Suprapubic skin (tissue), 4 donors: Measurements from ENCODE around the gene PDIA6.

Experiments used
- EP300 ChIP-seq: sonication (generic); formaldehyde crosslinking; IDR thresholded peaks from one replicate; pipeline ENCODE4 v1.6.1; 2017; ENCODE audit warnings: antibody characterized with exemption
- POLR2A ChIP-seq, 2 donors: fragments of 450-650 bp; IDR thresholded peaks; one replicate each; pipeline ENCODE4 v1.6.1; 2017; ENCODE audit warnings: antibody characterized with exemption in 2 of 2, mild to moderate bottlenecking in 2 of 2, moderate library complexity in 2 of 2
- POLR2AphosphoS5 ChIP-seq, 3 donors: sonication (generic); formaldehyde crosslinking; IDR thresholded peaks; one replicate each; pipeline ENCODE4 v1.6.1; 2017; ENCODE audit warnings: antibody characterized with exemption in 3 of 3
- TF ChIP-seq, protein P1 (sequence below), 2 donors: fragments of 200-600 bp in 1 of 2; fragments of 450-650 bp in 1 of 2; sonication (generic) in 1 of 2; IDR thresholded peaks; one replicate each; pipeline ENCODE4 v1.5.1; 2016 to 2019; ENCODE audit warnings: antibody characterized with exemption in 2 of 2, mild to moderate bottlenecking in 1 of 2, moderate library complexity in 1 of 2

DNA sequence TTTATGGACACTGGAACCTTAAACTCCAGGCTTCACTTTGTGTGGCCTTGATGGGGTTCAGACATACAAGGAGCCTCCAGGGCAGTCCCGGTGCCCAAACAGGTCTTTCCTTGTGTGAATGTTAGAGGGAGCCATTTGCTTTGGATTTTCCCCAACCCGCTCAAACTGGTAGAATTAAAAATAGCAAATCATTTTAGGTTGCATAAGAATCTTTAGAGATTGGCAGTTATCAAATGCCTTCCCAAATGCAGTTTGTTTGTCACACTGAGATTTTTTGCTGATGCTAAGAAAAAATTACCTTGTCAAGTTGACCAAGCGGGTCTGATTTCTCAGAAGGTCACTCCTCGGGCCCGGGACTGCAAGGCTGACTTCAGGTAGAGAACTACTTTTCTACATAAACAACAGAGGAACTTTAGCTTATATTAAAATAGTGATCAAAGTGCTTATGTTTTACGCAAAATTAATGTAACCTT lies 54.7 kb downstream of the PDIA6 start:
- TF ChIP-seq POLR2A (IDR thresholded peaks at IDR 0.05) (no peak), EP300 (no peak), POLR2AphosphoS5 (IDR thresholded peaks at IDR 0.05) (no peak)
- TF ChIP-seq, protein P1, sequence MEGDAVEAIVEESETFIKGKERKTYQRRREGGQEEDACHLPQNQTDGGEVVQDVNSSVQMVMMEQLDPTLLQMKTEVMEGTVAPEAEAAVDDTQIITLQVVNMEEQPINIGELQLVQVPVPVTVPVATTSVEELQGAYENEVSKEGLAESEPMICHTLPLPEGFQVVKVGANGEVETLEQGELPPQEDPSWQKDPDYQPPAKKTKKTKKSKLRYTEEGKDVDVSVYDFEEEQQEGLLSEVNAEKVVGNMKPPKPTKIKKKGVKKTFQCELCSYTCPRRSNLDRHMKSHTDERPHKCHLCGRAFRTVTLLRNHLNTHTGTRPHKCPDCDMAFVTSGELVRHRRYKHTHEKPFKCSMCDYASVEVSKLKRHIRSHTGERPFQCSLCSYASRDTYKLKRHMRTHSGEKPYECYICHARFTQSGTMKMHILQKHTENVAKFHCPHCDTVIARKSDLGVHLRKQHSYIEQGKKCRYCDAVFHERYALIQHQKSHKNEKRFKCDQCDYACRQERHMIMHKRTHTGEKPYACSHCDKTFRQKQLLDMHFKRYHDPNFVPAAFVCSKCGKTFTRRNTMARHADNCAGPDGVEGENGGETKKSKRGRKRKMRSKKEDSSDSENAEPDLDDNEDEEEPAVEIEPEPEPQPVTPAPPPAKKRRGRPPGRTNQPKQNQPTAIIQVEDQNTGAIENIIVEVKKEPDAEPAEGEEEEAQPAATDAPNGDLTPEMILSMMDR (IDR thresholded peaks at IDR 0.05) = no peak
